KMS-11 (cell line): ENCODE measurements around the gene EIF4B.
"Not testable (repeated sequence)": the region's sequence is repeated elsewhere in the genome, so short reads cannot be mapped to it uniquely, and the experiment has no call there.

Experiments
- H2AFZ ChIP-seq: fragments of 200-600 bp; sonication (generic); 2 replicates; pipeline ENCODE4 v1.6.1; 2016; ENCODE audit warnings: antibody characterized with exemption, mixed run types, low read depth
- H3K27ac ChIP-seq: fragments of 200-600 bp; sonication (generic); 2 replicates; pipeline ENCODE4 v1.6.1; 2016; ENCODE audit warnings: mild to moderate bottlenecking, mixed run types
- H3K27me3 ChIP-seq: fragments of 200-600 bp; sonication (generic); 2 replicates; pipeline ENCODE4 v1.6.1; 2017; ENCODE audit warnings: mild to moderate bottlenecking, low read depth, mixed run types, moderate library complexity; ENCODE audit not compliant: insufficient read depth
- H3K36me3 ChIP-seq: fragments of 200-600 bp; sonication (generic); 2 replicates; pipeline ENCODE4 v1.6.1; 2017; ENCODE audit warnings: mild to moderate bottlenecking, mixed run types; ENCODE audit not compliant: insufficient read depth
- H3K4me1 ChIP-seq: fragments of 200-600 bp; sonication (generic); 2 replicates; pipeline ENCODE4 v1.6.1; 2016; ENCODE audit warnings: mild to moderate bottlenecking, low read depth, mixed run types; ENCODE audit not compliant: poor library complexity, severe bottlenecking
- H3K4me2 ChIP-seq: fragments of 200-600 bp; sonication (generic); 2 replicates; pipeline ENCODE4 v1.7.0; 2016; ENCODE audit warnings: mild to moderate bottlenecking, mixed run types
- H3K4me3 ChIP-seq: fragments of 200-600 bp; sonication (generic); IDR thresholded peaks from 2 replicates; pipeline ENCODE4 v1.6.1; 2017; ENCODE audit warnings: low read depth, low read length, mixed read lengths; ENCODE audit not compliant: insufficient read depth
- H3K79me2 ChIP-seq: fragments of 200-600 bp; sonication (generic); 2 replicates; pipeline ENCODE4 v1.6.1; 2016; ENCODE audit warnings: low read depth, mixed run types; ENCODE audit not compliant: insufficient read depth
- H3K9ac ChIP-seq: fragments of 200-600 bp; sonication (generic); 2 replicates; pipeline ENCODE4 v1.6.1; 2016; ENCODE audit warnings: mild to moderate bottlenecking, mixed run types
- H4K20me1 ChIP-seq: fragments of 200-600 bp; sonication (generic); 2 replicates; pipeline ENCODE4 v1.6.1; 2016; ENCODE audit warnings: mild to moderate bottlenecking, mixed run types; ENCODE audit not compliant: insufficient read depth
- TF ChIP-seq, protein P1 (sequence below): fragments of 200-600 bp; sonication (generic); conservative IDR thresholded peaks from 2 replicates; pipeline ENCODE4 v1.6.1; 2017; ENCODE audit warnings: low read depth, mild to moderate bottlenecking, antibody characterized with exemption, low read length, moderate library complexity, mixed read lengths

EIF4B gene

DNA sequence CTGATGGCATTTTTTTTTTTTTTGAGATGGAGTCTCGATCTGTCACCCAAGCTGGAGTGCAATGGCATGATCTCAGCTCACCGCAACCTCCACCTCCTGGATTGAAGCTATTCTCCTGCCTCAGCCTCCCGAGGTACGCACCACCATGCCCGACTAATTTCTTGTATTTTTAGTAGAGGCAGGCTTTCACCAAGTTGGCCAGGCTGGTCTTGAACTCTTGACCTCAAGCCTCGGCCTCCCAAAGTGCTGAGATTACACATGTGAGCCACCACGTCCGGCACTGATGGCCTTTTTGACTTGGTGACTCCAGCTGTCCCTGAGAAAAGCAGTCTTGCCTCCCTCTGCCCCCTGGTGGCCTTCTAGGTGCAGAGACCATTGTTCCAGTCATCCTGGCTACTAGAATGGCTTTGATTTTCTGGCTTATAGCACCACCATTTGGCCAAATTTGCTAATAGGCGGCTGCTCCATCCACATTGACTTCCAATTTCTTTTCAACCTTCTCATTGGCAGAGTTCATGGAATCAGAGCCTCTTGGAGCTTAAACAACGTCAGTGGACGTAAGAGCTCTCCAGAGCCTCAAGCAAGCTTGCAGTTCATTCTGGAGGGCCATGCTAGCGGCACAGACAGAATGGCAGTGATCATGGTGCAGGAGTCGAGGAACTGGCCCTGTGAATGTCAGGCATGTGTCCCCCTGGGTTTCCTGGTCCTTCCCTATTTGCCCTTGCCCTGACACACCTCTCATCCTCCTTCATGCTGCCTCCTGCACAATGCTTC lies 25.4 kb upstream of the EIF4B start:
- no peaks in the 10 kb centered on the region for H4K20me1 ChIP-seq
- H3K36me3 ChIP-seq: no peaks in the 10 kb centered on the region
- peaks cover 8% of the 10 kb centered on the region for H3K4me1 ChIP-seq
- no peak overlapping the region for H3K27ac ChIP-seq
- H3K79me2 ChIP-seq: no peaks in the 10 kb centered on the region
- H3K27me3 ChIP-seq: no peaks in the 10 kb centered on the region
- peak overlapping the region; percentile 54 for H2AFZ ChIP-seq
- no peak overlapping the region for H3K4me3 ChIP-seq
- peak overlapping the region; percentile 31; the same call in 1 of the 2 replicates for H3K4me2 ChIP-seq
- no peak overlapping the region for H3K9ac ChIP-seq
- TF ChIP-seq, protein P1, sequence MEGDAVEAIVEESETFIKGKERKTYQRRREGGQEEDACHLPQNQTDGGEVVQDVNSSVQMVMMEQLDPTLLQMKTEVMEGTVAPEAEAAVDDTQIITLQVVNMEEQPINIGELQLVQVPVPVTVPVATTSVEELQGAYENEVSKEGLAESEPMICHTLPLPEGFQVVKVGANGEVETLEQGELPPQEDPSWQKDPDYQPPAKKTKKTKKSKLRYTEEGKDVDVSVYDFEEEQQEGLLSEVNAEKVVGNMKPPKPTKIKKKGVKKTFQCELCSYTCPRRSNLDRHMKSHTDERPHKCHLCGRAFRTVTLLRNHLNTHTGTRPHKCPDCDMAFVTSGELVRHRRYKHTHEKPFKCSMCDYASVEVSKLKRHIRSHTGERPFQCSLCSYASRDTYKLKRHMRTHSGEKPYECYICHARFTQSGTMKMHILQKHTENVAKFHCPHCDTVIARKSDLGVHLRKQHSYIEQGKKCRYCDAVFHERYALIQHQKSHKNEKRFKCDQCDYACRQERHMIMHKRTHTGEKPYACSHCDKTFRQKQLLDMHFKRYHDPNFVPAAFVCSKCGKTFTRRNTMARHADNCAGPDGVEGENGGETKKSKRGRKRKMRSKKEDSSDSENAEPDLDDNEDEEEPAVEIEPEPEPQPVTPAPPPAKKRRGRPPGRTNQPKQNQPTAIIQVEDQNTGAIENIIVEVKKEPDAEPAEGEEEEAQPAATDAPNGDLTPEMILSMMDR: peak; percentile 98

DNA sequence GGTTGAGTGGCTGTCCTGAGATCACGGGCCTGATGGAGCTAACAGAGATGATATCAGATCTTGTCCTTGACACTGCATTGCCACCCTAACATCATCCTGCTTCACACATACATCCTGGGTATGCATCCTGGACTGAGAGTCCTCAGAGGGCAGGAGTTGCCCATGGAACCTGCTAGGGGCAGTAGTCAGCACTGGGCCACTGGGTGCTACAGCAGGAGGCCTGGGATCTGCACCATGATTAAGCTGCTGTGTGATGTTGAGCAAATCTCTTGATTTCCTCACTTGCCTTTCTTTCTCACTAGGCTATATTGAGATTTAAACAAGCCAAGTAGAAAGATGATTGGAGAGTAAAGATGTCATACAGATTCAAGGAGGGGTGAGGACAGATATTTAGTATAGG lies 22.1 kb upstream of the EIF4B start:
- H3K36me3 ChIP-seq: no peaks in the 10 kb centered on the region
- H4K20me1 ChIP-seq: no peaks in the 10 kb centered on the region
- peaks cover 8% of the 10 kb centered on the region for H3K4me1 ChIP-seq
- H3K9ac ChIP-seq: no peak overlapping the region
- H3K4me2 ChIP-seq: no peak overlapping the region
- no peak overlapping the region for H3K4me3 ChIP-seq
- no peak overlapping the region for H3K27ac ChIP-seq
- no peaks in the 10 kb centered on the region for H3K27me3 ChIP-seq
- H2AFZ ChIP-seq: no peak overlapping the region
- TF ChIP-seq, protein P1: no peak
- no peaks in the 10 kb centered on the region for H3K79me2 ChIP-seq

DNA sequence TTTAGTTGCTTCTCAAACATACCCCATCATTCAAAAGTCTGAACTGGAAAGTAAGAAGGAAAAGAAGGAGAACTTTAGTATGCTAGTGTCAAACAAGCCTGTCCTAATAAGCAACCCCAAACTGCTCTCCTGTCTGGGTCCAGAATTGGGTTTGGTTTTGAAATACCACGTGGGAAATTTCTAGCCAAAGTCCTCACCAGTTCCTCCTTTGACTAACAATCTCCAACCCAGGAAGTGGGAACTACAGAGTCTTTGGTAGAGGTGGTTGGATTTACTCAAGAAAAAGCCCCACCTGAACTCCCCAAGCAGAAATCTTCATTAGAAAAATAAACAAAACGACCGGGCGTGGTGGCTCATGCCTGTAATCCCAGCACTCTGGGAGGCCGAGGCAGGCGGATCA lies 17.4 kb upstream of the EIF4B start:
- Histone ChIP-seq H3K36me3 (no peaks in the 10 kb centered on the region), H2AFZ (no peak overlapping the region), H3K4me2 (no peak overlapping the region), H4K20me1 (no peaks in the 10 kb centered on the region), H3K4me3 (no peak overlapping the region), H3K27me3 (no peaks in the 10 kb centered on the region), H3K79me2 (no peaks in the 10 kb centered on the region), H3K27ac (no peak overlapping the region), H3K4me1 (no peaks in the 10 kb centered on the region), H3K9ac (0 out of 2 replicates have a peak overlapping the region, but pooled peaks have one; percentile 18)
- TF ChIP-seq, protein P1: no peak

- Histone ChIP-seq H3K27ac (no peak overlapping the region), H3K27me3 (no peaks in the 10 kb centered on the region), H3K4me2 (no peak overlapping the region), H3K9ac (no peak overlapping the region), H2AFZ (no peak overlapping the region), H3K4me3 (no peak overlapping the region), H3K36me3 (no peaks in the 10 kb centered on the region), H3K4me1 (peaks cover 2% of the 10 kb centered on the region), H4K20me1 (no peaks in the 10 kb centered on the region), H3K79me2 (no peaks in the 10 kb centered on the region)
- TF ChIP-seq, protein P1: no peak
These were observed 16.1 kb upstream of the EIF4B start for GRCh38 chr12:52990206-52990605.

DNA sequence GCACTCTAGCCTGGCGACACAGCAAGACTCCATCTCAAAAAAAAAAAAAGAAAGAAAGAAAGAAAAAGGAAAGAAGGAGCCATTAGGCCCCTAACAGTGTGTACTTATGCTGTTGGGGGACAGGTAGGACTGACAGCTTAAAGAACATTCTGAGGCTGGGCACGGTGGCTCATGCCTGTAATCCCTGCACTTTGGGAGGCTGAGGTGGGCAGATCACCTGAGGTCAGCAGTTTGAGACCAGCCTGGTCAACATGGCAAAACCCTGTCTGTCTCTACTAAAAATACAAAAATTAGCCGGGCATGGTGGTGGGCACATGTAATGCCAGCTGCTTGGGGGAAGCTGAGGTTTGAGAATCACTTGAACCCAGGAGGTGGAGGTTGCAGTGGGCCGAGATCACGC lies 14.0 kb upstream of the EIF4B start:
- H3K27me3 ChIP-seq, H3K36me3 ChIP-seq, H3K79me2 ChIP-seq, H3K4me3 ChIP-seq, H3K27ac ChIP-seq, H3K9ac ChIP-seq, H4K20me1 ChIP-seq, H2AFZ ChIP-seq, H3K4me2 ChIP-seq: not testable (repeated sequence)
- H3K4me1 ChIP-seq: peaks cover 15% of the 10 kb centered on the region
